MG63 (cell line): ENCODE data around the gene KIF18B. TPM values are rescaled to one million over a fixed set of nuclear protein-coding genes. Genes with fewer than 3 reads are reported as not detected.

ENCODE experiments used
- DNase-seq: peaks from one replicate; pipeline ENCODE4 v3.0.0-alpha.2; 2020
- H3K27me3 ChIP-seq: fragments of 250-450 bp; sonication (Bioruptor Pico); 2 replicates; pipeline ENCODE4 v1.5.1; 2020; ENCODE audit warnings: mild to moderate bottlenecking, moderate library complexity
- H3K36me3 ChIP-seq: fragments of 250-450 bp; sonication (Bioruptor Pico); 2 replicates; pipeline ENCODE4 v1.5.1; 2020; ENCODE audit warnings: mild to moderate bottlenecking, moderate library complexity
- H3K4me3 ChIP-seq: fragments of 250-450 bp; sonication (Bioruptor Pico); 2 replicates; pipeline ENCODE4 v1.5.1; 2020; ENCODE audit warnings: mild to moderate bottlenecking, moderate library complexity
- H3K9me3 ChIP-seq: fragments of 250-450 bp; sonication (Bioruptor Pico); 2 replicates; pipeline ENCODE4 v1.5.1; 2020; ENCODE audit warnings: mild to moderate bottlenecking, moderate library complexity
- total RNA-seq: library from RNA; depleted of rRNA; stranded (reverse); fragments of >200 nt; shearing (Covaris generic); gene quantifications from 2 replicates; pipeline ENCODE4 v1.2.3, GENCODE V29; 2014; ENCODE audit warnings: low replicate concordance

The KIF18B gene
- total RNA-seq, 1 experiment from 2014 or later = 21.6 TPM

DNA sequence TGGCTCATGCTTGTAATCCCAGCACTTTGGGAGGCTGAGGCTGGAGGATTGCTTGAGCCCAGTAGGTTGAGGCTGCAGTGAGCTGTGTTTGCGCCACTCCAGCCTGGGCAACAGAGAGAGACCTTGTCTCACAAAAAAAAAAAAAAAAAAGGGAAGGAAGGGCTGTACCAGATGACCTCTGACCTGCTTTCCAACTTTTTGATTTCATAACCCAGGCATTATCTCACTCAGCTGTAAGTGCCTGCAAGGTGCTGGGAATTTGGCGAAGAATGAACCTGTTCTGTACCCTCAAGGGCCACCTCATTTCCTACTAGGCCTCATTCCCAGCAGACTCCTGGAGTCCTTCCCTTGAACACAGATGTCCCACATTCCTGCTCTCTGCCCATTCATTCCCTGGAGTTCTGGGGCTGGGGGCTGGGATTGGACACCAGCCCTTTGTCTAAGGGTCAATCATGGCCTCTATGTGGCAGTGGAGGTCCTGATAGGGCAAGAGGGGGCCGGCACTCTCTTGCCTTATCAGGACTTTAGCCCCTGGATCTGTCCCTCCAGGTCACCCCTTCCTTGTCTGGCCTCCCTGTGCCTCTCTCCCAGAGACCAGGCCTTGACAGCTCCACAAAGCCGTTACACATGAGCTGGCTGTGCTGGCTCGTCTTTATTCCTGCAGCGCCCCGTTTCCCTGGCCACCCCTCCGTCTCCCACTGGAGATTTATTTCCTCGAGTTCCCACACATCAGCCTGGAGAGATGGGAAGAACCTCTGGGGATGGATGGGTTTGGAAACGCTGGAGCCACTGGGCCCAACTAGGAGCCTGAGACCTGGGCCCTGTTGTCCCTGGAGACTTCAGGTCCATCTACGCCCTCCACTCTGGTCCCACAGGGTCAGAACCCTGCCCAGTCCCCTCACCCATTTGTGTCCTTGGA lies 31.5 kb downstream of the KIF18B start:
- H3K9me3 ChIP-seq = no peaks in the 10 kb centered on the region
- peak; percentile 68 for DNase-seq
- no peaks in the 10 kb centered on the region for H3K36me3 ChIP-seq
- no peaks in the 10 kb centered on the region for H3K27me3 ChIP-seq
- H3K4me3 ChIP-seq = no peak overlapping the region

DNA sequence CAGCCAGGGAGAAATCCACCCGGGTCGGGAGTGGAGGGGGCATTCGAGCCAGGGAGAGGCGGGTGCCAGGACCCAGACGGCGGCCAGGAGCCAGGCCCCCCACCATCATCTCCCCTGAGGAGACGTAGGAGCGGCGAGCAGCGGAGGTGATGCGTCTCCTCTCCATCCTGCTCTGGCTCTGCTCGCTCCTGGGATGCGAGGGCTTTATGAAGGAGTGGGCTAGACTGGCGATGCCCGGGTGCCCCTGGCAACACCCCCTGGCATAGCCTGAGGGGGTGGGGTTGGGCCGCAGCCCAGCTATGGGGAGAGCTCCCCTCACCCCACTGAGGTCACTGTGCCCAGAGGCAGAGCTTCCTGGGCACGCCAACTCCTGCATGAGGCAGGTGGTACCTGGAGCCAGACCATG lies 32.2 kb downstream of the KIF18B start, which contains the start of gene GFAP:
TSS of gene GFAP (minus strand) at position 180 of the 406 bp plus-strand sequence. CDS start at position 166, 14 bp downstream.
- Histone ChIP-seq H3K27me3 (no peaks in the 10 kb centered on the region), H3K36me3 (no peaks in the 10 kb centered on the region), H3K4me3 (no peak within 1 kb of the TSS), H3K9me3 (no peaks in the 10 kb centered on the region)
- DNase-seq = no peak

DNA sequence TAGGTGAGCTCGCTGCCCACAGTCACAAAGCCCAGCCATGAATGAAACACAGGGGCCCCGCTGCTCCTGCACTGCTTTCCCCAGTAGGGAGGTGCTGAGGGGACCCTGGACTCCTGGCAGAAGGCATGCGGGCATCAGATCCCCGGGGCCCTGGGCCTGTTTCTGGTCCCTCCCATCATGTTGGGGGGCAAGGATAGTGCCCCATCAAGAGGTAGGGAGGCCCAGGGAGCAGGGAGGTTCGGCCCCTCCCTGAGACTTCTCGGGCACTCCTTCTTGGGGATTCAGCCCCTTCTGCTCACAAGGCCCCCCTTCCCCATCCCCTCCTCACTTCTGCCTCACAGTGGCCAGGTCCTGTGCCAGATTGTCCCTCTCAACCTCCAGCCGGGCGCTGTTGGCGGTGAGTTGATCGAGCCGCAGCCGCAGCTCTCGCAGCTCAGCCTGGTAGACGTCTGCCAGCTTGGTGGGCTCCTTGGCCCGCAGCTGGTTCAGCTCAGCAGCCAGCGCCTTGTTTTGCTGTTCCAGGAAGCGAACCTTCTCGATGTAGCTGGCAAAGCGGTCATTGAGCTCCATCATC lies 32.8 kb downstream of the KIF18B start:
- DNase-seq = no peak
- no peaks in the 10 kb centered on the region for H3K9me3 ChIP-seq
- H3K36me3 ChIP-seq = no peaks in the 10 kb centered on the region
- H3K27me3 ChIP-seq = no peaks in the 10 kb centered on the region
- no peak overlapping the region for H3K4me3 ChIP-seq

DNA sequence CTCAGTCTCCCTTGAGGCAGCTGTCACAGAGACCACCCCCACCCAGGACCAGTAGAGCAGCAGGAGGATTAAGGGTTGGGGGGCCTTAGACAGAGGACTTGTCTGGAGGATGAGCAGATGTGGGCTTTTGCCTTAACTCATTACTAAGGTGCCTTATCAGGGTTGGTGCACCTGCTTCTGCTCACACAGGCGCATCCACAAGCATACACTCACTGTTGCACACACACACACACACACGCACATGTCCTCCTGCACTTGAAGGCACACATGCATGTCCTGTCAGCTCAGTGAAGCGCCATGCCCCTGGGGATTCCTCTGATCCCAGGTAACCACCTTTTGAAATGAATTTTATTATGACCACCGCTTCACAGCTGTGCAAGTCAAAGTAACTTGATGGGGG lies 33.4 kb downstream of the KIF18B start:
- no peaks in the 10 kb centered on the region for H3K36me3 ChIP-seq
- no peaks in the 10 kb centered on the region for H3K27me3 ChIP-seq
- no peak for DNase-seq

DNA sequence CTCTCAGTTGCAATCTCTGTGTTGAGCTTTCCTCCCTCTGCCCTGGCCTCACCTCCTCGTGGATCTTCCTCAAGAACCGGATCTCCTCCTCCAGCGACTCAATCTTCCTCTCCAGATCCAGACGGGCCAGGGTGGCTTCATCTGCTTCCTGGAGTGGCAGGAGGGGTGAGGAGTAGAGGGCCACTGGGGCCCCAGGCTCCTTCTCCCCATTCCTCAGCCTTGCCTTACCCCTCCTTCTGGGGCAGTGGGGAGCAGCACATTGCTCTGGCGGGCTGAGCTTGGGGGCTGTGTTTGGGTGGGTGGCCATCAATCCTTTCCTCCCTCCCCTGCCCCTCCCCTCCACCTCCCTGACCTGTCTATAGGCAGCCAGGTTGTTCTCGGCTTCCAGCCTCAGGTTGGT lies 33.9 kb downstream of the KIF18B start:
- DNase-seq = no peak
- no peaks in the 10 kb centered on the region for H3K9me3 ChIP-seq
- H3K27me3 ChIP-seq = no peaks in the 10 kb centered on the region
- H3K36me3 ChIP-seq = no peaks in the 10 kb centered on the region
- H3K4me3 ChIP-seq = no peak overlapping the region

More for the DNA sequence above, 33.4 kb downstream of the KIF18B start:
- H3K9me3 ChIP-seq = no peaks in the 10 kb centered on the region
- H3K4me3 ChIP-seq = no peak overlapping the region

DNA sequence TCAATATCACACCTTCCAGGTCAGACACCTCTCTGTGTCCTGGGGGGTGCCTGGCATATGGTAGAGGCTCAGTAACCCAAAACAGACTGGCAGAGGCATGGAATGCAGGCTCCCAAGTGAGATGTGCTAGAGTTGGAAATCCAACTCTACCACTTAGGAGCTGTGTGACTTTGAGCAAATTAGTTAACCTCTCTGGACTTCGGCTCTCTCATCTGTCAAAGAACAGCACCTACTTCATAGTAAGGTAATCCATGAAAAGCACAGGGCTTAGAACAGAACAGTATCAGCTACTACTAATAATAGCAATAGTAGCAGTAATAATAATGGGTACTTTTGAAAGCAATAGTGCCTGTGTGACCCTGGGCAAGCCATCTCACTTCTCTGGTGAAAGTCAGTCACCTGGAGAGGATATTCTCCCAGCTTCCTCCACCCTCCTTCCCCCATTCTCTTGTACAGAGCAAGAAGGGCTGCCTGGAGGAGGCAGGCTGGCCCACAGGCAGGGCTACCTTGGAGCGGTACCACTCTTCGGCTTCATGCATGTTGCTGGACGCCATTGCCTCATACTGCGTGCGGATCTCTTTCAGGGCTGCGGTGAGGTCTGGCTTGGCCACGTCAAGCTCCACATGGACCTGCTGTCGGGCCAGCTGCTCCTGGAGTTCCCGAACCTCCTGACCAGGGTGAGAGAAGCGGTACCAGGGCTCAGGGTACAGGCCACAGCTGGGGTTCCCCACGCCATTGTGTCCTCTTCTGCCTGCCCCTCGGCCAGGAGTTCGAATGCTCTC lies 34.6 kb downstream of the KIF18B start:
- no peak for DNase-seq
- H3K36me3 ChIP-seq = no peaks in the 10 kb centered on the region
- no peak overlapping the region for H3K4me3 ChIP-seq
- H3K9me3 ChIP-seq = no peaks in the 10 kb centered on the region
- no peaks in the 10 kb centered on the region for H3K27me3 ChIP-seq

DNA sequence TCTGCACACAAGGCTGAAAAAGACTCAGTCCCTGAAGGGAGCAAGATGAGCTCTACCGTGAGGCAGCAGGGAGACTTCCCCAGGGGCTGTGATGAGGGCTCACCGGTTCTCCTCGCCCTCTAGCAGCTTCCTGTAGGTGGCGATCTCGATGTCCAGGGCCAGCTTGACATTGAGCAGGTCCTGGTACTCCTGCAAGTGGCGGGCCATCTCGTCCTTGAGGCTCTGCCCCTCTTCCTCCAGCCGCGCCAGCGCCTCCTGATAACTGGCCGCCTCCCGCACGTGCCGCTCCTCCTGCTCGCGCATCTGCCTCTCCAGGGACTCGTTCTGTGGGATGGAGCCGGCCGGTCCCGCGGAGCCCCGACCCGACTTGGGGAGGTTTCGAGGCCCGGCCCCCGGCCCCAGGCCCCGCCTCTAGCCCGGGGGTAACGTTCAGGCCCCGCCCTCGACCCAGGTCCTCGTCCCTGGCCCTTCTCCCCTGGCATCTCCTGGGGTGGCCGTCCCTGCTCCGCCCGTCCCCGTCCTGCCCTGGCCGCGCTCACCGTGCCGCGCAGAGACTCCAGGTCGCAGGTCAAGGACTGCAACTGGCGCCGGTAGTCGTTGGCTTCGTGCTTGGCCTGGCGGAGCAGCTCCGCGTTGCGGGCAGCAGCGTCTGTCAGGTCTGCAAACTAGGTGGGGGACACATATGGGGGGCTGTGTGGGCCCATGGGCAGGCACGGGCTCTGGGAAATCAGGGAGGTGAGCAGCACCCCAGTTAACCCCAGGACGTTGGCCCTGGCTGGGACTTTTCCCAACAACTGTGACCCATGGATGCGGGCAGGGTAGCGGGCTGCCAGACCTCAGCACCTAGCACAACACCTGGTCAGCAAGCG lies 36.2 kb downstream of the KIF18B start:
- H3K4me3 ChIP-seq = no peak overlapping the region
- no peaks in the 10 kb centered on the region for H3K36me3 ChIP-seq
- DNase-seq = peak; percentile 46
- H3K27me3 ChIP-seq = no peaks in the 10 kb centered on the region
- no peaks in the 10 kb centered on the region for H3K9me3 ChIP-seq

DNA sequence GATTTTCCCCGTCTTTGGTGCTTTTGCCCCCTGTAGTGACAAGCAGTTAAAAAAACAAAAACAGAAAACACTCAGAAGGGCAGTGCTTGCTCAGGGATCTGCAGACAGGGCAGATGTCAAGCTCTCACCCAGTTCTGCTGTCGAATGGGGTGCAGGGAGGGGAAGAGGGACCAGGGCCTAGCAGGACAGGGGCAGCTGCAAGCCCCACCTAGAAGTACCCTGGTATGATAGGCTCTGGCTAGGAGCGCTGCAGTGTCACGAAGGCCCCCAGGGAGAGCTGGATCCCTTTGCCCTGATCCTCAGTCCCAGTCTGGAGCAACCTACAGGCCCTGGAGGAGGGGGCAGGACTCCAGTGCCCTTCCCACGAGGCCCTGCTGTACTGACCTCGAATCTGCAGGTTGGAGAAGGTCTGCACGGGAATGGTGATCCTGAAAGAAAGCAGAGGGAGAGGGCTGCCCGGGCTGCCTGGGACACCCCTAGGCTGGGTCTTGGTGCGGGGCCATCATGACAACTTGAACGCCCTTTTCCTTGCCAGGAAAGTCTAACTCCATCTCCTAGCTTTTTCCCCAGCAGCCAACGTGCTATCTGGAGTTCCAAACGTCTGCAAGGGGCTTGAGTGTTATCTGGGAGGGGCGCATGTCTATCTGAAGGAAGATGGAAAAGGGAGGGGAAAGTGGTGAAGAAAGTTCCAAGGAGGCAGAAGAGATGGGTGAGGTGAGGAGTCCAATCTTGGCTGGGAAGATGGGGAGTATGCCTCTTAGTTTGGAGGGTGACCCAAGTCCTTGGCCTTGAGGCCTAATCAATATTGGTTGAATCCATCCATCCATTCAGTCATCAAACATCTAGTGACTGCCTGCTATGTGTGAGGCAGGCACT lies 37.1 kb downstream of the KIF18B start:
- DNase-seq = no peak
- no peaks in the 10 kb centered on the region for H3K36me3 ChIP-seq
- H3K4me3 ChIP-seq = no peak overlapping the region
- no peaks in the 10 kb centered on the region for H3K9me3 ChIP-seq
- H3K27me3 ChIP-seq = no peaks in the 10 kb centered on the region

DNA sequence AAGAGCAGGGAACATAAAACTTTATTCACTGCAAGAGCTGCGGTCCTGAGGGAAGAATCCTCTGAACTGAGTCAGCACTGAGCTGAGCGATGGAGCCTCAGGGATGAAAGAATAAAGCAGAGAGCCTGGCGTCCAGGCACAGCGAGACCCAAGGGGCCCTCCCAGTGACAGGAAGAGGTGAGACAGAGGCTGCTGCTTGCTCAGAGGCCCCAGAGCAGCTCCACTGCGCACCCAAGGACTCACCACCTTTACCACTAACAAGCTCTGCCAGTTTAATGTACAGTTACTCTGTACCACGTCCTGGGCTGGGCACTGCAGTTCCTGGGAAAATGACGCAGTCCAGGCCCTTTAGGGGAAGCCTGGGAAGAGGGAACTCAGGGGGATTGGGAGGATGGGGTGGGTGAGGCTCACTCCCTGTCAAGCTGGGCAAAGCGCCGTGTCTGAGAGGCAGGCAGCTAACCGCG lies 37.9 kb downstream of the KIF18B start:
- H3K4me3 ChIP-seq = no peak overlapping the region
- H3K27me3 ChIP-seq = no peaks in the 10 kb centered on the region
- no peaks in the 10 kb centered on the region for H3K36me3 ChIP-seq
- no peaks in the 10 kb centered on the region for H3K9me3 ChIP-seq
- DNase-seq = peak; percentile 63

DNA sequence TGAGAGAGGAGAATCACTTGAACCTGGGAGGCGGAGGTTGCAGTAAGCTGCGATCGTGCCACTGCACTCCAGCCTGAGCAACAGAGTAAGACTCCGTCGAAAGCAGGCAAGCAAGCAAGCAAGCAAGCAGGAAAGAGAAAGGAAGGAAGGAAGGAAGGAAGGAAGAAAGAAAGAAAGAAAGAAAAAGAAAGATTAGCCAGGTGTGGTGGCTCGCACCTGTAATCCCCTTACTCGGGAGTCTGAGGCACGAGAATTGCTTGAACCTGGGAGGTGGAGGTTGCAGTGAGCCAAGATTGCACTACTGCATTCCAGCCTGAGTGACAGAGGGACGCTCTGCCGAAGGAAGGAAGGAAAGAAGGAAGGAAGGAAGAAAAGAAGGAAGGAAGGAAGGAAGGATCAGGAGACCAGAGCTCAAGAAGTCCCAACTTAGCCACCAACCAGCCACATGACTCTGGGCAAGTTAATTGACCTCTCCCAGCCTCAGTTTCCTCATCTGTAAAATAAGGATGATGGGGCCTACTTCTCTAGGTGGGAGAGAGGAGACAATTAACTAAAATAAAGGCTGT lies 38.7 kb downstream of the KIF18B start:
- no peaks in the 10 kb centered on the region for H3K36me3 ChIP-seq
- DNase-seq = no peak
- no peaks in the 10 kb centered on the region for H3K27me3 ChIP-seq
- no peak overlapping the region for H3K4me3 ChIP-seq
- no peaks in the 10 kb centered on the region for H3K9me3 ChIP-seq

DNA sequence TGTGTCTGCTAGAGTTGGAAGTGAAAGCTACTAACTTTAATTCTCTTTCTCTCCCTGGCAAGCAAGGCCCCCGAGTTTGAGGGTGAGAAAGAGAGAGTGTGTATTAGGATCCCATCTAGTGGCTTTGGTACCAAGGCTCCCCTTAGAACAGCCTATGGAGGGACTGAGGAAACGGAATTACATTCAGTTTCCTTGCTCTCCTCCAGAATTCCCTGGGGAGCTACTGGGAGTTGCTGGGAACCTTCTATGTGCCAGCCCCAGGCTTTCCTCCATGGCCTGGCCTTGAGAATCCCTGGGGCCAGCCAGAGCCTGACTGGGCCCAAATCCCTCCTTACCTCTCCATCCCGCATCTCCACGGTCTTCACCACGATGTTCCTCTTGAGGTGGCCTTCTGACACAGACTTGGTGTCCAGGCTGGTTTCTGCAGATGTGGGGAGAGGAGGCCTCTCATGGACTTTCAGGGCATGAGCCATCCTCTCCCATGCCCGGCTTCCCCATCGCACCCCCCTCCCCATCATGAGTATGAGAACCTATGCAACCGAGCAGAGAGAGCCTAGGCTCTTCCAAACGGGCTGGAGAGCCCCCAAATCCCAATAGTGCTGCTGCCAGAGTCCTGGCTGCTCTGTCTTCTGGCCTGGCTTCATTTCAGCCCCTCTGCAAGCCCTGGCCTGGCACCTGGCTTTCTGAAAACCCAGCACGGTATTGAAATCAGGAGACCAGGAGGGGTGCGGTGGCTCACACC lies 39.7 kb downstream of the KIF18B start:
- Histone ChIP-seq H3K36me3 (no peaks in the 10 kb centered on the region), H3K9me3 (no peaks in the 10 kb centered on the region), H3K4me3 (no peak overlapping the region), H3K27me3 (no peaks in the 10 kb centered on the region)
- no peak for DNase-seq

DNA sequence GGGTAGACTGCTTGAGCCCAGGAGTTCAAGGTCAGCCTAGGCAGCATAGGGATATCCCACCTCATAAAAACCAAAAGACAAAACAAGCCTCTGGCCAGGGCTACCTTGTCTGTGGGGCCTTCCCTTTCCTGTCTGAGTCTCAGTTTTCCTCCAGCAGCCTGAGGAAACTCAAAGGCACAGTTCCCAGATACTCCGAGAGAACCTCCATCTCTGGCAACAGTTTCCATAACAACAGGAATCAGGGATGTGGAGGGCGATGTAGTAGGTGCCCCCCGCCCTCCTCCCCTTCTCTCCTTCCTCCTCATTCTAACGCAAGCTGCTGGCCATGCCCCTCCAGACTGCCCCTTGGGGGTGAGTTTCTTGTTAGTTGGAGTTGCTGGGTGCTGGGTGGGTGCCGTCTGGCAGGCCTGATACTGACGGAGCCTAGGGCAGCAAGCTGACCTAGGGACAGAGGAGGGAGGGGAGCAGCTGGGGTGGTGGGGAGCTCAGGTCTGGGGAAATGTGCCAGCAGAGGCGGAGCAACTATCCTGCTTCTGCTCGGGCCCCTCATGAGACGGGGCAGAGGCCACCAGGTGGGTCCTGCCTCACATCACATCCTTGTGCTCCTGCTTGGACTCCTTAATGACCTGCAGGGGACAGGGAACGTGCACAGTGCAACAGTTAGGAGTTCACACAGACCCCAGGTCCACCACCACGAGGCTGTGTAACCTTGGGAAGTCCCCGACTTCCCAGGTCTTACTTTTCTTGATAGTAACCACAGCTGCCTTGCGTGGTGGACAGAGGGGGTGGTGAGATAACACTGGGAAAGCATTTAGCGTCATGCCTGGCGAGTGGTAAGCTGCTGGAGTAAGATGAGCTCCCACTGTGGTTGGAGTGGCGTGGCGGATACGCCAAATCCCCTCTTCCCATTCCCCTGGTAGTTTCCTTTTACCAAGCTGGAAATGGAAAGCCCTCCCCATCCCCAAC lies 40.5 kb downstream of the KIF18B start:
- Histone ChIP-seq H3K9me3 (no peaks in the 10 kb centered on the region), H3K4me3 (no peak overlapping the region), H3K36me3 (no peaks in the 10 kb centered on the region), H3K27me3 (no peaks in the 10 kb centered on the region)
- DNase-seq = no peak

DNA sequence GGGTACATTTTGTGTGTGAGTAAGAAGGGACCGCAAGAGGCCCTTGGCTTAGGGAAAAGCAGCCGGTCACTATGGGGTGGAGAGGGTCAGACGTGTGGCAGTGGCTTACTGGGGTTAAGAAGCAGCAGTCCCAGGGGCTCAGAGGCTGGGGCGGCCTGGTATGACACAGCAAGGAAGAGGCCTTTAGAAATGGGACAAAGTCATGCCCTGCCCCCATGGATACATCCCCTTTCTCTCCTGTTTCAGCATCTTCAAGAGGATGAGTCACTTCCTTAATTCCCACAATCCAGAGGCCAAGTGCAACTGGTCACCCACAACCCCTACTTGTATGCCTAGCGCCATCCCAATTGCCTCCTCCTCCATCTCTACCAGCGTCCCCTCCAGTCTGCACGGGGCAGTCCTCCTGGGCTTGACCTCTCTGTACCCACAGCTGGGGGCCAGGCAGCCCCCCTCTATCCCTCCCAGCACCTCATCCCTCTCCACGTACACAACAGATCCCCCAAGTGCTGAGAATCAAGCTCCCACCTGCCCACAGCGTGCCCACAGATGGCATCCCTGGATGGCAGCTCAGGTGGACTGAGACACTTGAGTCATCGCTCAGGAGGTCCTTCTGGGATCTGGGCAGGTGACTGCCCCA lies 41.4 kb downstream of the KIF18B start:
- H3K36me3 ChIP-seq = no peaks in the 10 kb centered on the region
- peak; percentile 83 for DNase-seq
- H3K4me3 ChIP-seq = no peak overlapping the region
- H3K9me3 ChIP-seq = no peaks in the 10 kb centered on the region
- H3K27me3 ChIP-seq = no peaks in the 10 kb centered on the region
